ENCODE results near the gene GFPT2. TPM values are rescaled to one million over a fixed set of nuclear protein-coding genes. Genes with fewer than 3 reads are reported as not detected.

Gene GFPT2
- total RNA-seq, 1 experiment from 2014 or later: 8.2 TPM

DNA sequence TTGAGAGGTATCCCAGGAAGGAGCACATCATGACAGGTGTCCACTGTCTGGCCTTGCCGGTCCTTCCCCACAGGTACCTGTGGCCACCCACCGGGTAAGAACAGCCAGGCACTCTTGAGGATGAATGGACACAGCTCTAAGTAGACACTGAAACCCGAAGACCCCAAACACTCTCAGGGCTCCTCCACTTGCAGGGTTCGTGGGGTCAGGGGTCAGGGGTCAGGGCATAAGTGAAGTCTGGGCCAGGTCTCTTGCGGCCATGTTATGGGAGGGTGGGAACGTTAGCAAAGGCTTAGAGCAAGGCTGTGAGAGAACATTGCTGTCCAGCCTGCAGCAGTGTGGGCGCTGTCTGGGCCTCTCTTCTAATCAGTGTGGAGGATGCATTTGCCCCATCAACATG lies 101.2 kb downstream of the GFPT2 start:
- Mint-ChIP-seq H3K27ac (ENCODE audit: low read depth, unreplicated experiment) (no peak overlapping the region), H3K4me3 (ENCODE audit: unreplicated experiment) (no peak overlapping the region), H3K36me3 (ENCODE audit: insufficient read depth, unreplicated experiment) (peaks cover 79% of the 10 kb centered on the region), H3K27me3 (ENCODE audit: insufficient read depth, unreplicated experiment) (no peaks in the 10 kb centered on the region), H3K4me1 (ENCODE audit: insufficient read depth, unreplicated experiment) (no peaks in the 10 kb centered on the region), H3K9me3 (ENCODE audit: unreplicated experiment) (peaks cover 55% of the 10 kb centered on the region)
- ChIA-PET CTCF (interaction anchor here (0.6 kb wide), 1 partner anchor 338 kb away, joined by 3 read pairs; no protein-coding TSS in a partner anchor), POLR2A (no interaction called here)
- BruUV-seq (replicated peaks): no TSS peak
- intact Hi-C loops (cut with micrococcal nuclease): no loop called here
- TF ChIP-seq, protein P1, sequence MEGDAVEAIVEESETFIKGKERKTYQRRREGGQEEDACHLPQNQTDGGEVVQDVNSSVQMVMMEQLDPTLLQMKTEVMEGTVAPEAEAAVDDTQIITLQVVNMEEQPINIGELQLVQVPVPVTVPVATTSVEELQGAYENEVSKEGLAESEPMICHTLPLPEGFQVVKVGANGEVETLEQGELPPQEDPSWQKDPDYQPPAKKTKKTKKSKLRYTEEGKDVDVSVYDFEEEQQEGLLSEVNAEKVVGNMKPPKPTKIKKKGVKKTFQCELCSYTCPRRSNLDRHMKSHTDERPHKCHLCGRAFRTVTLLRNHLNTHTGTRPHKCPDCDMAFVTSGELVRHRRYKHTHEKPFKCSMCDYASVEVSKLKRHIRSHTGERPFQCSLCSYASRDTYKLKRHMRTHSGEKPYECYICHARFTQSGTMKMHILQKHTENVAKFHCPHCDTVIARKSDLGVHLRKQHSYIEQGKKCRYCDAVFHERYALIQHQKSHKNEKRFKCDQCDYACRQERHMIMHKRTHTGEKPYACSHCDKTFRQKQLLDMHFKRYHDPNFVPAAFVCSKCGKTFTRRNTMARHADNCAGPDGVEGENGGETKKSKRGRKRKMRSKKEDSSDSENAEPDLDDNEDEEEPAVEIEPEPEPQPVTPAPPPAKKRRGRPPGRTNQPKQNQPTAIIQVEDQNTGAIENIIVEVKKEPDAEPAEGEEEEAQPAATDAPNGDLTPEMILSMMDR (IDR thresholded peaks at IDR 0.05; ENCODE audit: unreplicated experiment): no peak
- DNase-seq (ENCODE audit: unreplicated experiment): no peak

DNA sequence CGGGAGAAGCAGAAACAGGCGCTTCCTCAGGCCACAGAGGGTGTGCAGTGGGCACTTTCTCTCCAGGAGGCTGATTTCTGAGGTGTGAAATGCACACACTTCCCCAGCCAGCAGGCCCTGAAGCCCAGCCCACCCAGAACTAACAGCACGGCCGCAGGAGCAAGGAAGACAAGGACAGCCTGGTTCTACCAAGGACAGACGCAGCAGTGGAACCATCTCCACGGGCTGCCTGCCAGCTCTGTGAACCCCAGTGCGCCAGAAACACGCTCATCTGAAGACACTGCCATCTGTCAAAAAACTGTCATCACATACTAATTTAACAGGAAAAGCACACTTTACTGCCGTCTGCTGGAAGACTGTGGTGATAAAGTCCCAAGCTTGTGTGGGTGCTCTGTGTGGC lies 102.0 kb downstream of the GFPT2 start:
- BruUV-seq (replicated peaks): no TSS peak
- TF ChIP-seq, protein P1 (IDR thresholded peaks at IDR 0.05; ENCODE audit: unreplicated experiment): no peak
- Mint-ChIP-seq H3K27ac (ENCODE audit: low read depth, unreplicated experiment) (no peak overlapping the region), H3K4me1 (ENCODE audit: insufficient read depth, unreplicated experiment) (no peaks in the 10 kb centered on the region), H3K4me3 (ENCODE audit: unreplicated experiment) (no peak overlapping the region), H3K27me3 (ENCODE audit: insufficient read depth, unreplicated experiment) (no peaks in the 10 kb centered on the region), H3K9me3 (ENCODE audit: unreplicated experiment) (peaks cover 62% of the 10 kb centered on the region), H3K36me3 (ENCODE audit: insufficient read depth, unreplicated experiment) (peaks cover 85% of the 10 kb centered on the region)
- ChIA-PET POLR2A (no interaction called here), CTCF (no interaction called here)
- intact Hi-C loops (cut with micrococcal nuclease): no loop called here
- DNase-seq (ENCODE audit: unreplicated experiment): no peak

Other genes starting within 250 kb of the GFPT2 start
- gene RASGEF1C, start 144.1 kb downstream of the GFPT2 start, total RNA-seq (2022): not detected in 2 replicates
- 64.0 and 70.8 TPM in 2 replicates for gene MAPK9, start 61.3 kb downstream of the GFPT2 start, total RNA-seq (2022)
- gene CNOT6, start 141.0 kb upstream of the GFPT2 start, total RNA-seq (2022): 67.0 and 73.1 TPM in 2 replicates
- not detected in 2 replicates for gene SCGB3A1, start 238.2 kb upstream of the GFPT2 start, total RNA-seq (2022)

Measured in MCF 10A (cell line).